ENCODE measurements around the gene TMEM164.

Gene TMEM164

GRCh38 chrX:110037178-110037577, 34.3 kb downstream of the TMEM164 start:
- DNase-seq, result no peak
- ATAC-seq, result peak; percentile 65

GRCh38 chrX:110038900-110039299, 36.0 kb downstream of the TMEM164 start:
- ATAC-seq (no peak), DNase-seq (no peak)

- no peak for ATAC-seq
- no peak for DNase-seq
These were observed 39.1 kb downstream of the TMEM164 start for GRCh38 chrX:110041980-110042379.

GRCh38 chrX:110042496-110042895, 39.6 kb downstream of the TMEM164 start:
- ATAC-seq, result no peak

GRCh38 chrX:110043506-110043905, 40.6 kb downstream of the TMEM164 start:
- no peak for ATAC-seq
- DNase-seq, result no peak

More at GRCh38 chrX:110042496-110042895, 39.6 kb downstream of the TMEM164 start:
- no peak for DNase-seq

GRCh38 chrX:110044346-110045249, 41.7 kb downstream of the TMEM164 start:
- no peak for DNase-seq
- no peak for ATAC-seq

GRCh38 chrX:110045421-110045820, 42.5 kb downstream of the TMEM164 start:
- DNase-seq, result no peak
- ATAC-seq, result no peak

- no peak for ATAC-seq
These were observed 43.1 kb downstream of the TMEM164 start for GRCh38 chrX:110046001-110046400.

GRCh38 chrX:110046971-110047370, 44.1 kb downstream of the TMEM164 start:
- no peak for ATAC-seq
- DNase-seq, result no peak

More at GRCh38 chrX:110046001-110046400, 43.1 kb downstream of the TMEM164 start:
- no peak for DNase-seq

GRCh38 chrX:110049096-110049495, 46.2 kb downstream of the TMEM164 start:
- DNase-seq (no peak), ATAC-seq (no peak)

- DNase-seq (no peak), ATAC-seq (no peak)
These were observed 47.5 kb downstream of the TMEM164 start for GRCh38 chrX:110050386-110050785.

GRCh38 chrX:110050901-110051300, 48.0 kb downstream of the TMEM164 start:
- DNase-seq (no peak), ATAC-seq (no peak)

GRCh38 chrX:110051559-110051958, 48.6 kb downstream of the TMEM164 start:
- DNase-seq (no peak), ATAC-seq (no peak)

- ATAC-seq (no peak), DNase-seq (no peak)
These were observed 49.4 kb downstream of the TMEM164 start for GRCh38 chrX:110052303-110052702.

- no peak for DNase-seq
- no peak for ATAC-seq
These were observed 50.5 kb downstream of the TMEM164 start for GRCh38 chrX:110053453-110053852.

- ATAC-seq (no peak), DNase-seq (no peak)
These were observed 52.7 kb downstream of the TMEM164 start for GRCh38 chrX:110055616-110056015.

- ATAC-seq (no peak), DNase-seq (no peak)
These were observed 53.5 kb downstream of the TMEM164 start for GRCh38 chrX:110056419-110056818.

GRCh38 chrX:110059410-110059809, 56.5 kb downstream of the TMEM164 start:
- ATAC-seq (no peak), DNase-seq (no peak)

- ATAC-seq (no peak), DNase-seq (no peak)
These were observed 57.4 kb downstream of the TMEM164 start for GRCh38 chrX:110060317-110060716.

GRCh38 chrX:110060846-110061537, 58.1 kb downstream of the TMEM164 start:
- ATAC-seq (no peak), DNase-seq (no peak)

- ATAC-seq (no peak), DNase-seq (no peak)
These were observed 60.0 kb downstream of the TMEM164 start for GRCh38 chrX:110062919-110063318.

GRCh38 chrX:110066488-110067225, 63.7 kb downstream of the TMEM164 start:
- no peak for DNase-seq

GRCh38 chrX:110070970-110071369, 68.1 kb downstream of the TMEM164 start:
- DNase-seq (no peak), ATAC-seq (no peak)

More at GRCh38 chrX:110066488-110067225, 63.7 kb downstream of the TMEM164 start:
- ATAC-seq, result no peak

Measured in stimulated activated naive CD8-positive, alpha-beta T cell treated with anti-CD3 and anti-CD28 coated beads, Interleukin-15, Interleukin-2, amounts not matched to agents 100 U/mL and 50 U/mL, for 24 hours (primary cell).